HEK293 (cell line): ENCODE measurements around the gene MAB21L3.

Experiments
- CTCF ChIA-PET: fragments of 350-600 bp; formaldehyde crosslinking; extraction: SDS; loops from one replicate; lab custom pipeline; 2021; ENCODE audit warnings: antibody characterized with exemption; lab: Yijun Ruan, JAX
- POLR2A ChIA-PET: fragments of 300-600 bp; formaldehyde crosslinking; extraction: SDS; loops from one replicate; lab custom pipeline; 2020; ENCODE audit warnings: antibody characterized with exemption, inconsistent platforms; lab: Yijun Ruan, JAX
- H3K27ac ChIP-seq: fragments of 200-500 bp; sonication (Bioruptor generic); 2 replicates; pipeline ENCODE4 v1.5.1; 2014; ENCODE audit warnings: low read depth, low read length, control low read depth, inconsistent platforms; ENCODE audit errors: extremely low read depth
- H3K36me3 ChIP-seq, 2 experiments: fragments of 200-500 bp in 1 of 2; sonication (Bioruptor generic) in 1 of 2; 1 replicate in 1 of 2; 2 replicates in 1 of 2; pipeline ENCODE4 v1.5.1; 2014 to 2017; ENCODE audit warnings: inconsistent platforms in 2 of 2, low read length in 2 of 2; ENCODE audit not compliant: control insufficient read depth in 2 of 2, insufficient read depth in 1 of 2
- H3K4me1 ChIP-seq: fragments of 200-500 bp; sonication (Bioruptor generic); 2 replicates; pipeline ENCODE4 v1.5.1; 2014; ENCODE audit warnings: mild to moderate bottlenecking, low read length, inconsistent platforms; ENCODE audit not compliant: control insufficient read depth, insufficient read depth
- H3K4me3 ChIP-seq: 2 replicates; pipeline ENCODE4 v1.5.1; 2011; ENCODE audit warnings: low read depth, mild to moderate bottlenecking, control low read depth, low read length, moderate library complexity
- H3K9me3 ChIP-seq: fragments of 200-500 bp; sonication (Bioruptor generic); 2 replicates; pipeline ENCODE4 v1.5.1; 2014; ENCODE audit warnings: low read depth, low read length, inconsistent platforms; ENCODE audit not compliant: control insufficient read depth, insufficient read depth
- BCL11A ChIP-seq: fragments of 450-650 bp; formaldehyde crosslinking; IDR thresholded peaks from 2 replicates; pipeline ENCODE4 v1.5.1; 2016; ENCODE audit warnings: low read depth, missing biosample characterization, missing genetic modification characterization
- KLF1 ChIP-seq: fragments of 450-650 bp; formaldehyde crosslinking; IDR thresholded peaks from 2 replicates; pipeline ENCODE4 v1.5.1; 2016; ENCODE audit warnings: missing biosample characterization, missing genetic modification characterization
- KLF10 ChIP-seq: fragments of 450-650 bp; IDR thresholded peaks from 2 replicates; pipeline ENCODE4 v1.5.1; 2018; ENCODE audit warnings: missing biosample characterization, mild to moderate bottlenecking, missing genetic modification characterization
- KLF9 ChIP-seq: fragments of 450-650 bp; formaldehyde crosslinking; IDR thresholded peaks from 2 replicates; pipeline ENCODE4 v1.5.1; 2016; ENCODE audit warnings: missing biosample characterization, missing genetic modification characterization, low read depth
- OSR2 ChIP-seq: fragments of 450-650 bp; formaldehyde crosslinking; IDR thresholded peaks from 2 replicates; pipeline ENCODE4 v1.5.1; 2016; ENCODE audit warnings: missing biosample characterization, missing genetic modification characterization
- PRDM1 ChIP-seq: fragments of 450-650 bp; formaldehyde crosslinking; IDR thresholded peaks from 2 replicates; pipeline ENCODE4; 2016; ENCODE audit warnings: missing biosample characterization, missing genetic modification characterization
- SP7 ChIP-seq: fragments of 450-650 bp; formaldehyde crosslinking; IDR thresholded peaks from 2 replicates; pipeline ENCODE4 v1.5.1; 2016; ENCODE audit warnings: missing biosample characterization, missing genetic modification characterization
- ZBTB48 ChIP-seq: fragments of 450-650 bp; formaldehyde crosslinking; IDR thresholded peaks from 2 replicates; pipeline ENCODE4 v1.5.1; 2016; ENCODE audit warnings: missing biosample characterization, missing genetic modification characterization
- ZFHX2 ChIP-seq: fragments of 450-650 bp; formaldehyde crosslinking; conservative IDR thresholded peaks from 2 replicates; pipeline ENCODE4 v1.5.1; 2016; ENCODE audit warnings: missing biosample characterization, missing genetic modification characterization
- ZNF121 ChIP-seq: fragments of 450-650 bp; formaldehyde crosslinking; IDR thresholded peaks from 2 replicates; pipeline ENCODE4 v1.5.1; 2016; ENCODE audit warnings: missing biosample characterization, missing genetic modification characterization
- ZNF157 ChIP-seq: fragments of 450-650 bp; formaldehyde crosslinking; IDR thresholded peaks from 2 replicates; pipeline ENCODE4 v1.5.1; 2016; ENCODE audit warnings: missing biosample characterization, missing genetic modification characterization
- ZNF23 ChIP-seq: fragments of 450-650 bp; formaldehyde crosslinking; IDR thresholded peaks from 2 replicates; pipeline ENCODE4 v1.5.1; 2016; ENCODE audit warnings: missing biosample characterization, missing genetic modification characterization, borderline replicate concordance
- ZNF239 ChIP-seq: fragments of 450-650 bp; formaldehyde crosslinking; IDR thresholded peaks from 2 replicates; pipeline ENCODE4 v1.5.1; 2016; ENCODE audit warnings: missing biosample characterization, missing genetic modification characterization
- ZNF266 ChIP-seq: fragments of 450-650 bp; formaldehyde crosslinking; IDR thresholded peaks from 2 replicates; pipeline ENCODE4 v1.5.1; 2016; ENCODE audit warnings: missing biosample characterization, missing genetic modification characterization, low read depth
- ZNF514 ChIP-seq: fragments of 450-650 bp; formaldehyde crosslinking; IDR thresholded peaks from 2 replicates; pipeline ENCODE4 v1.5.1; 2016; ENCODE audit warnings: missing biosample characterization, missing genetic modification characterization
- ZNF571 ChIP-seq: fragments of 450-650 bp; formaldehyde crosslinking; IDR thresholded peaks from 2 replicates; pipeline ENCODE4 v1.5.0; 2017; ENCODE audit warnings: missing biosample characterization, missing genetic modification characterization
- ZNF600 ChIP-seq: fragments of 450-650 bp; formaldehyde crosslinking; IDR thresholded peaks from 2 replicates; pipeline ENCODE4 v1.5.1; 2016; ENCODE audit warnings: missing biosample characterization, missing genetic modification characterization
- ZNF660 ChIP-seq: fragments of 450-650 bp; IDR thresholded peaks from 2 replicates; pipeline ENCODE4 v1.5.1; 2018; ENCODE audit warnings: missing biosample characterization, mild to moderate bottlenecking, missing genetic modification characterization
- ZNF707 ChIP-seq: fragments of 450-650 bp; formaldehyde crosslinking; IDR thresholded peaks from 2 replicates; pipeline ENCODE4 v1.5.1; 2016; ENCODE audit warnings: missing biosample characterization, missing genetic modification characterization
- ZNF776 ChIP-seq: fragments of 450-650 bp; formaldehyde crosslinking; IDR thresholded peaks from 2 replicates; pipeline ENCODE4 v1.5.0; 2017; ENCODE audit warnings: missing biosample characterization, missing genetic modification characterization, borderline replicate concordance
- ZNF785 ChIP-seq: fragments of 450-650 bp; formaldehyde crosslinking; IDR thresholded peaks from 2 replicates; pipeline ENCODE4 v1.5.1; 2016; ENCODE audit warnings: missing biosample characterization, missing genetic modification characterization

Gene MAB21L3

DNA sequence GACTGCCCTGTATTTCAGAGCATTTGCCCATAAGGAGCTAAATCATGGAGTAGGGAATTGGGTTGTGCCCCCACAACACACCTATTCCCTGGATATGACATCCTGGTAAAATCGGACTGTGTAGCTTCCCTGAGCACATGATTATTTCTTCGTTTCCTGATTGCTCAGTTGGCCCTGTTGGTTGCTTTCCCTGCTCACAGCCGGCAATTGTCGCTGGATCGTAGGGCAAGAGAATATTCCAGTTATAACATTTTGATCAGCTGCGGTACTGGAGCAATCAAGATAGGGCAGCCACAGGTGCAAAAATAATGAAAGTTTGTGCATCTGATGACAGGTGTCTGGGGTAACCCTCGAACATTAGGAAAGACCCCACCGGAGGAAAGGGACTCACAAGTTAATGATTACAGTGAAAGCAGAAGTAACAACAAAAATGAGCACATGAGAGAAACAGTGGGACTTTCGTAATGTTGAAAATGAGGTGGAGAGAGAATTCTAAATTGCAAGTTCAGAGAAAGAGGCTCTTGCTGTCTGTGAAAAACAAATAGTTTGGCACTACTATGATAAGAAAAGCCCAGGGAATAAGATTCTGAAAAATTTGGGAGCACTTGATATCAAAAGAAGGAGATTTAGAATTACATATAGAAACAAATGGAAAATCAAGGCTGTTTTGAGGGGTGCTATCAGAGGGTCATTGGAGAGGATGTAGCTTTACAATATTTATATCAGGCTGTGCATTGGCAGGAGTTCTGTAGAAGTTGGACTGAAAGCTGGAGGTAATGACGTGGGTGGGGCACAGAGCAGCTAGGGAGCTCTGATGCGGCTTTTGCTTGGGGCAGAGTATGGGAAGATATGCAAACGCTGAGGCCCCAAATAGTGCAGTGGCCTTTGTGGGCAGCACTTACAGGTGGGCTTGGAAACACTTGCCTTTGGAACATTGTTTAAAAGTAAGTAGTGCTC is at the start of gene MAB21L3:
TSS of gene MAB21L3 (plus strand) at position 833 of the 957 bp plus-strand sequence. CDS start 1,217 bp downstream, outside the sequence.
- Histone ChIP-seq H3K4me1 (peaks cover 7% of the 10 kb centered on the region), H3K27ac (peak within 1 kb of the TSS; percentile 52), H3K36me3 (no peaks in the 10 kb centered on the region), H3K4me3 (no peak within 1 kb of the TSS), H3K9me3 (no peaks in the 10 kb centered on the region)
- TF ChIP-seq ZFHX2 (peak; percentile 36), ZNF707 (tag by site-specific recombination) (no peak), KLF1 (tag by site-specific recombination) (no peak), KLF9 (tag by site-specific recombination) (peak; percentile 26; the same call in 1 of the 2 replicates), ZNF239 (tag by site-specific recombination) (no peak), ZNF776 (tag by site-specific recombination) (no peak), ZNF121 (no peak), OSR2 (tag by site-specific recombination) (0 out of 2 replicates have a peak, but pooled peaks have one; percentile 7), ZNF785 (tag by site-specific recombination) (no peak), PRDM1 (tag by site-specific recombination) (0 out of 2 replicates have a peak, but pooled peaks have one; percentile 33), ZBTB48 (peak; percentile 19; the same call in 1 of the 2 replicates), ZNF600 (tag by site-specific recombination) (no peak), ZNF660 (tag by site-specific recombination) (no peak), ZNF23 (tag by site-specific recombination) (no peak)
- CTCF ChIA-PET = interaction anchor here (0.5 to 0.6 kb wide), 3 partner anchors 11 to 404 kb away, joined by 3 read pairs; no protein-coding TSS in a partner anchor
- POLR2A ChIA-PET = no interaction called here

- Histone ChIP-seq H3K4me1 (no peaks in the 10 kb centered on the region), H3K27ac (no peak overlapping the region), H3K4me3 (no peak overlapping the region), H3K36me3 (peaks cover 0 to 41% of the 10 kb centered on the region in 2 experiments; a peak in 1 of 3 replicates), H3K9me3 (no peaks in the 10 kb centered on the region)
- ChIA-PET CTCF (interaction anchor here (0.6 to 1.6 kb wide), 2 partner anchors 42 to 468 kb away, joined by 3 read pairs; no protein-coding TSS in a partner anchor), POLR2A (no interaction called here)
- TF ChIP-seq ZNF514 (tag by site-specific recombination) = no peak
- TF ChIP-seq SP7 (tag by site-specific recombination) = peak; percentile 72
These were observed 49.0 kb upstream of the MAB21L3 start for GRCh38 chr1:116062201-116062600.

GRCh38 chr1:116064616-116065015 is 46.6 kb upstream of the MAB21L3 start:
- TF ChIP-seq BCL11A (tag by site-specific recombination) (no peak), ZNF157 (no peak), ZNF266 (tag by site-specific recombination) (no peak), KLF10 (tag by site-specific recombination) (no peak), ZNF571 (no peak)
- CTCF ChIA-PET = interaction anchor here (1.0 kb wide), 1 partner anchor 31 kb away, joined by 3 read pairs; no protein-coding TSS in a partner anchor
- H3K36me3 ChIP-seq = peaks cover 0 to 58% of the 10 kb centered on the region in 2 experiments; a peak in 1 of 3 replicates
- no peak overlapping the region for H3K4me3 ChIP-seq
- H3K9me3 ChIP-seq = no peaks in the 10 kb centered on the region
- POLR2A ChIA-PET = no interaction called here
- no peaks in the 10 kb centered on the region for H3K4me1 ChIP-seq
- no peak overlapping the region for H3K27ac ChIP-seq
